A673 (cell line): ENCODE measurements around the gene FAM177B. TPM values are rescaled to one million over a fixed set of nuclear protein-coding genes. Genes with fewer than 3 reads are reported as not detected.

ENCODE experiments used
- BruUV-seq: library from RNA; stranded (reverse); fragments of 400-500 nt; replicated peaks from 2 replicates; lab custom pipeline; 2021; lab: Mats Ljungman, UMichigan
- CTCF ChIA-PET: fragments of 300-600 bp; sonication (Branson Sonifier 250); formaldehyde crosslinking; loops from one replicate; lab custom pipeline; 2022; ENCODE audit warnings: antibody characterized with exemption; lab: Charles Lee
- POLR2A ChIA-PET: fragments of 300-600 bp; sonication (Branson Sonifier 250); formaldehyde crosslinking; loops from one replicate; lab custom pipeline; 2022; ENCODE audit warnings: antibody characterized with exemption; ENCODE audit not compliant: low non-redundant PET; lab: Charles Lee
- DNase-seq: peaks from one replicate; pipeline ENCODE4 v3.0.0-alpha.2; 2015; ENCODE audit warnings: low spot score
- H3K27ac ChIP-seq: fragments of 200-600 bp; sonication (generic); 2 replicates; pipeline ENCODE4 v1.5.1; 2016; ENCODE audit warnings: mixed run types, low read depth, mild to moderate bottlenecking, mixed read lengths, antibody characterized with exemption, low read length; ENCODE audit not compliant: poor library complexity, severe bottlenecking
- H3K27me3 ChIP-seq: fragments of 200-600 bp; sonication (generic); replicated peaks from 2 replicates; pipeline ENCODE4 v1.6.1; 2017; ENCODE audit warnings: mixed run types, low read depth, mild to moderate bottlenecking, mixed read lengths, antibody characterized with exemption, low read length; ENCODE audit not compliant: insufficient read depth, poor library complexity
- H3K36me3 ChIP-seq: fragments of 200-600 bp; sonication (generic); 2 replicates; pipeline ENCODE4 v1.6.1; 2016; ENCODE audit warnings: mixed run types, mild to moderate bottlenecking, mixed read lengths, antibody characterized with exemption, low read length; ENCODE audit not compliant: insufficient read depth, poor library complexity, severe bottlenecking
- H3K4me1 ChIP-seq: fragments of 200-600 bp; sonication (generic); 2 replicates; pipeline ENCODE4 v1.6.1; 2017; ENCODE audit warnings: mixed run types, mild to moderate bottlenecking, mixed read lengths, antibody characterized with exemption, low read length; ENCODE audit not compliant: insufficient read depth, poor library complexity, severe bottlenecking
- H3K4me3 ChIP-seq: fragments of 200-600 bp; sonication (generic); 2 replicates; pipeline ENCODE4 v1.5.1; 2016; ENCODE audit warnings: low read depth, mixed run types, mild to moderate bottlenecking, mixed read lengths, low read length; ENCODE audit not compliant: poor library complexity, severe bottlenecking
- H3K9me3 ChIP-seq: fragments of 200-600 bp; sonication (generic); 2 replicates; pipeline ENCODE4 v1.6.1; 2016; ENCODE audit warnings: mixed run types, low read depth, mild to moderate bottlenecking, mixed read lengths, antibody characterized with exemption, low read length; ENCODE audit not compliant: poor library complexity, severe bottlenecking
- EZH2 ChIP-seq: fragments of 200-600 bp; sonication (generic); IDR thresholded peaks from 2 replicates; pipeline ENCODE4 v1.6.1; 2017; ENCODE audit warnings: borderline replicate concordance, low read depth, mild to moderate bottlenecking, mixed read lengths, antibody characterized with exemption, low read length; ENCODE audit not compliant: poor library complexity, severe bottlenecking
- intact Hi-C: fragments of 100-400 bp; cut with micrococcal nuclease; formaldehyde crosslinking; loops from one replicate; pipeline ENCODE4 v1.10.0; 2022; ENCODE audit not compliant: unreplicated experiment
- total RNA-seq: library from RNA; stranded (reverse); gene quantifications from 2 replicates; pipeline ENCODE4 v1.2.3, GENCODE V29; 2021
- TF ChIP-seq, protein P1 (sequence below): fragments of 300-800, 200-600 bp; sonication (generic); conservative IDR thresholded peaks from 2 replicates; pipeline ENCODE4 v1.5.1; 2017; ENCODE audit warnings: low read depth, mild to moderate bottlenecking, antibody characterized with exemption, low read length, moderate library complexity, mixed read lengths

The FAM177B gene
- total RNA-seq, 1 experiment from 2014 or later = not detected

DNA sequence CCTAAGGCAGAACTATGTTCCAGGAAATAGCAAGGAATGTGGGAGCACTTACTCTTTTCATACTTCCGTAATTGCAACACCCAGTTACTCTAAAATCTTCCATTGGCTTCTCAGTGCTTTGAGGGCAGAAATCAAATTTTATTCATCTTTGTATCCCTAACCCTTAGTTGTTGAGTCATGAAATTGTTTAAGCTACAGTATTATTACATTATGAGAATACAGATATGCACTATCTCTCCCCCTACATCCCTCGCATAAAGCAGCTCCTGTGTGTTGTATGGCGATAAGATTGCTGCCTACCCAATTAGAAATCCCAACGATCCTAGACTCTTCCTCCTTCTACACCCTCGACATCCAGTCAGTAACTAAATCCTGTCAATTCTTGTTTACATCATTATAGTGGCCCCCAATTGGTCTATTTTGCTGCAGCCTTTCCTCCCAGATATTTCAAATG is 27.3 kb upstream of the FAM177B start:
- TF ChIP-seq, protein P1, sequence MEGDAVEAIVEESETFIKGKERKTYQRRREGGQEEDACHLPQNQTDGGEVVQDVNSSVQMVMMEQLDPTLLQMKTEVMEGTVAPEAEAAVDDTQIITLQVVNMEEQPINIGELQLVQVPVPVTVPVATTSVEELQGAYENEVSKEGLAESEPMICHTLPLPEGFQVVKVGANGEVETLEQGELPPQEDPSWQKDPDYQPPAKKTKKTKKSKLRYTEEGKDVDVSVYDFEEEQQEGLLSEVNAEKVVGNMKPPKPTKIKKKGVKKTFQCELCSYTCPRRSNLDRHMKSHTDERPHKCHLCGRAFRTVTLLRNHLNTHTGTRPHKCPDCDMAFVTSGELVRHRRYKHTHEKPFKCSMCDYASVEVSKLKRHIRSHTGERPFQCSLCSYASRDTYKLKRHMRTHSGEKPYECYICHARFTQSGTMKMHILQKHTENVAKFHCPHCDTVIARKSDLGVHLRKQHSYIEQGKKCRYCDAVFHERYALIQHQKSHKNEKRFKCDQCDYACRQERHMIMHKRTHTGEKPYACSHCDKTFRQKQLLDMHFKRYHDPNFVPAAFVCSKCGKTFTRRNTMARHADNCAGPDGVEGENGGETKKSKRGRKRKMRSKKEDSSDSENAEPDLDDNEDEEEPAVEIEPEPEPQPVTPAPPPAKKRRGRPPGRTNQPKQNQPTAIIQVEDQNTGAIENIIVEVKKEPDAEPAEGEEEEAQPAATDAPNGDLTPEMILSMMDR = no peak
- TF ChIP-seq EZH2 = no peak
- peaks cover 2% of the 10 kb centered on the region for H3K9me3 ChIP-seq
- DNase-seq = no peak
- H3K27ac ChIP-seq = no peak overlapping the region
- ChIA-PET POLR2A (no interaction called here), CTCF (no interaction called here)
- peaks cover 8% of the 10 kb centered on the region for H3K4me1 ChIP-seq
- no peaks in the 10 kb centered on the region for H3K36me3 ChIP-seq
- H3K4me3 ChIP-seq = no peak overlapping the region
- H3K27me3 ChIP-seq = no peaks in the 10 kb centered on the region
- no TSS peak for BruUV-seq
- intact Hi-C loops = no loop called here

GRCh38 chr1:222711319-222712252 is 25.4 kb upstream of the FAM177B start:
- Histone ChIP-seq H3K27me3 (no peaks in the 10 kb centered on the region), H3K4me1 (peaks cover 8% of the 10 kb centered on the region), H3K4me3 (peak overlapping the region; percentile 71), H3K9me3 (no peaks in the 10 kb centered on the region), H3K36me3 (no peaks in the 10 kb centered on the region), H3K27ac (peak overlapping the region; percentile 84)
- TSS peak; percentile 63 for BruUV-seq
- TF ChIP-seq, protein P1 = no peak
- POLR2A ChIA-PET = no interaction called here
- CTCF ChIA-PET = no interaction called here
- DNase-seq = peak; percentile 83
- intact Hi-C loops = loop anchor here (2.0 kb wide), 1 partner anchor 67 kb away; no protein-coding TSS in a partner anchor

DNA sequence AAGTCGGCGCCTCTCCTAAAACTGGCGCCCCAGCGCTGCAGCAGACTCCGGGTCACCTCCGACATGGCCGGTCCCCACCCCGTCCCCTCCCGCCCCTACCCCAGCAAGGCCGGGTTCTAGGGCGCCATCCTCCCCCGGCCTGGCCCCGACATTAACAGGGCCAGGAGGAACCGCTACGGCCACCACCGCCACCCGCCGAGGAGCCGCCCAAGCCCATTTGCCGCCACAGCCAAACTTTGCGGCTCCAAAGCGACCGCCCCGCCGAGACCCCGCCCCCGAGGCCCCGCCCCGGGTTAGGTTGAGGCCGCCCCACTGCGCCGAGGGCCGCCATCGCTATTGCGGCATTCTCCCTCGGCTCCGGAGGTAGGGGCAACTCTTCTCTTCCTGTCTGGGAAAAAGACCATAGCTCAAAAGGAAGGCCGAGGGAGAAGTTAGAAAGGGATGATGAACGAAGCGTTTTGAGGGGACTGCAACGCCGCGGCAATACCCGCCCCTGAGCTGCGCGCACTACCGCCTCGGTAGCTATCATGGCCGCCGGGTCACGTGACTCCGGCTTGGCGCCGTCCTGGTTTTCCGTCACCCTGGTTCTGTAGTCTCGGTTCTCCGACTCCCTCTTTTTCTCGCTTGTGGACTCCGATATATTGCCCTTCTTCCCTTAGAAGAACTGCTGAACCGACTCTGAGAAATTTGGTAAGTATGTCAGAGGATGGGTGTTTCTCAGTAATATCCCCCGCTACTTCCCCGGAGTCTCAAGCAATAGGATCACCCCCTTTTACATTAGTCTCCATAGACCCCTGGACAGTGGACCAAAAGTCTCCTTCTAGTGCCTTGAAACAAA is 24.5 kb upstream of the FAM177B start, which contains the start of the genes AIDA and BROX:
AIDA (minus strand) TSS at position 239 of the 838 bp plus-strand sequence; CDS start at position 65, 174 bp downstream.
BROX (plus strand) TSS at position 312 of the 838 bp plus-strand sequence. CDS start 3,136 bp downstream, outside the sequence.
- intact Hi-C loops = loop anchor here (1.0 to 2.0 kb wide), 2 partner anchors 68 to 247 kb away; no protein-coding TSS in a partner anchor
- peak within 1 kb of the TSS; percentile 71 for H3K4me3 ChIP-seq
- H3K27me3 ChIP-seq = no peaks in the 10 kb centered on the region
- POLR2A ChIA-PET = no interaction called here
- no peaks in the 10 kb centered on the region for H3K36me3 ChIP-seq
- BruUV-seq = no TSS peak
- no peaks in the 10 kb centered on the region for H3K9me3 ChIP-seq
- CTCF ChIA-PET = interaction anchor here (0.6 kb wide), 1 partner anchor 1032 kb away, joined by 3 read pairs; no protein-coding TSS in a partner anchor
- peak within 1 kb of the TSS; percentile 99 for H3K27ac ChIP-seq
- peak; percentile 92 for DNase-seq
- TF ChIP-seq EZH2 = no peak
- TF ChIP-seq, protein P1 = no peak
- peaks cover 8% of the 10 kb centered on the region for H3K4me1 ChIP-seq
